ENCODE data around the gene TBC1D16.

TBC1D16 gene

DNA sequence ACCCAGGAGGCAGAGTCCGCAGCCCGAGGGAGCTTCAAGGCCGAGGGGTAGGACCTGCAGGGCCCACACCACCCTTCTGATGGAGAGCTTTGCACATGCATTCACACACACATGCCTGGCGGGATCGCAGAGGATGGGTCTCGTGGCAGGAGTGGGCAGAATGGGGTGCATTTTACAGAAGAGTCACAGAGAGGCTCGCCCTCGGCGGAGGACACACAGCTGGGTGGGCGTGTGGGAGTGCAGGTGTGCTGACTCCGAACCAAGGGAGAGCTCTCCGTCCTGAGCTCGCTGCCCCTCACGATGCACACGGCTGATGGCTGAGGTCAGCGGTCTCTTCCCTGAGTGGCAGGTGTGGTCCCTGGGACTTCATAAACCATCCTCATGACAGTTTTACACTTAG lies 99.6 kb downstream of the TBC1D16 start:
- no peak for DNase-seq

DNA sequence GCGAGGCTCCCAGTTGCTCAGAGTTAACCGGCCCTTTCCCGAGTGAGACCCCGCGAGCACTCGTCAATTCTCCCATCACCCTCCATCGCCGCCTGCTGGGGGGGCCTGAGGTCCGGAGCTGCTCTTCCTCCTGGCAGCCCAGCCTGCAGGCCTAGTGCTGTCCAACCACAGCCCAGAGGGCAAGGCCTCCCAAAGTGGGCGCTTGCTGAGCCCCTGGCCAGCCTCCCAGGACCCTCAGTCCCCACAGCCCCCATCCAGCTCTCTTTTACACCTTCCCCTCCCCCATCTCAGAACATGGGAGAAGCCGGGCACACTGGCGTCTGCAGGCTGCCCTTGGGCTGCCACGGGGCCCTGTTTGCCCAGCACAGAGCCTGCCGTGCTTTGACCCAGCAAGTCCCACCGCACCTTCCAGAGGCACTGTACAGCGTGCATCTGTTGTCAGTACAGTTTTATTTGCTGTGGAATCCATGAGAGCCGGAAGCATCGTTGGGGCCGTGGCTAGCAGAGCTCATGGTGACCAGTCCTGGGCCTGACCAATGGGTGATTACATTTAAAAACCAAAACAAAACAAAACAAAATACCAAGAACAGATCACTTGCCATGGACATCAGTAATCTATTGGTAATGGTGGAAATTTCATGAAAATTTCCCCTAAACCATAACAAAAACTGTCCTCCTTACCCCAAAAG lies 100.3 kb downstream of the TBC1D16 start:
- no peak for DNase-seq

DNA sequence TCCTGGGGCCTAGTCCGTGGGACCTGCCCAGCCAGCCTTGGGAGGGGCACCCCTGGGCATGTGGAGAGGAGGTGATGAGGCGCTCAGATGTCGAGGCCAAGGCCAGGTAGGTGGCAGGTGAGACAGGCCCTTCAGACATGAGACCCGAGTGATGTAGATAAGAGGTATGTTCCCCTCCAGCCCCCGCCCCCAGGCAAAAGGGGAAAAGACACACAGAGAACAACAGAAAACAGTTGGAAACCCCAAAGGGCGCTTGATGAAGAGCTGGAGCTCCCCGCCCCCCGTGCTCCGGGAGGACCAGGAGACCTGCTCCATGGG lies 101.1 kb downstream of the TBC1D16 start:
- no peak for DNase-seq

DNA sequence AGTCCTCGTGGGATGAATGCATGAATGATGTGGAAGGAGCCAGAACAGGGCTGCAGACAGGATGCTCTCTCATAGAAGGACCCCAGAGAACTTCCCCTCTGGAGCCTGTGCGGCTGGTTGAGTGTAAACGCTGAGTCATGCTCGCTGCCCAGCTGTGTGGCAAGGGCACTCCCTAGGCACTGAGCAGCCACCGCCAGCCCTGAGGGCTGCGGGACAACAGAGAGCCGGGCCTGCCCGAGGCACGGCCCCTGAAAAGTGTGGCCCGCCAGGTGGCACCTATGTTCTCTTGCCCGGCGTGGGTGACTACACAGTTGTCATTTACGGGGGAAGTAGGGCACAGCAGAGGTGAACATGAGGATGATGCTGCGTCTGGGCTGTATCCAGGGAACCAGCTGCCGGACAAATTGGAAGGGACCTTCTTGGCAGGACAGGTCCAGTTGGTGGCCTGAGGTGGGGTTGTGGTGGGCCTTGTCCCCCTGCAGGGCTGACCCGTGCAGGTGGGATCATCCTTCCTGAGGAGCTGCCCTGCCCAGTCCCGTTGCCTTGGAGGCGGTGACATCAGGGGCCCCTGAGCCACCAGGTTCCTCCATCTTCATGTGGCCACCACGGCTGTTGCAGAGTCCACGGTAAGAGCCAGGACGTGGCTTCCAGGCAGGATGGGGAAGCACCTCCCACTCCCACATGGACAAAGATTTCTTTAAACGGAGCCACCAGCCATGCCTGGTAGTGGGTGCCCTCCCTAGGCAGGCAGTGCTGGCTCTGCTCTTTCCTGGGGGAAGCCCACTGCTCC lies 101.6 kb downstream of the TBC1D16 start:
- DNase-seq, result peak; percentile 81

DNA sequence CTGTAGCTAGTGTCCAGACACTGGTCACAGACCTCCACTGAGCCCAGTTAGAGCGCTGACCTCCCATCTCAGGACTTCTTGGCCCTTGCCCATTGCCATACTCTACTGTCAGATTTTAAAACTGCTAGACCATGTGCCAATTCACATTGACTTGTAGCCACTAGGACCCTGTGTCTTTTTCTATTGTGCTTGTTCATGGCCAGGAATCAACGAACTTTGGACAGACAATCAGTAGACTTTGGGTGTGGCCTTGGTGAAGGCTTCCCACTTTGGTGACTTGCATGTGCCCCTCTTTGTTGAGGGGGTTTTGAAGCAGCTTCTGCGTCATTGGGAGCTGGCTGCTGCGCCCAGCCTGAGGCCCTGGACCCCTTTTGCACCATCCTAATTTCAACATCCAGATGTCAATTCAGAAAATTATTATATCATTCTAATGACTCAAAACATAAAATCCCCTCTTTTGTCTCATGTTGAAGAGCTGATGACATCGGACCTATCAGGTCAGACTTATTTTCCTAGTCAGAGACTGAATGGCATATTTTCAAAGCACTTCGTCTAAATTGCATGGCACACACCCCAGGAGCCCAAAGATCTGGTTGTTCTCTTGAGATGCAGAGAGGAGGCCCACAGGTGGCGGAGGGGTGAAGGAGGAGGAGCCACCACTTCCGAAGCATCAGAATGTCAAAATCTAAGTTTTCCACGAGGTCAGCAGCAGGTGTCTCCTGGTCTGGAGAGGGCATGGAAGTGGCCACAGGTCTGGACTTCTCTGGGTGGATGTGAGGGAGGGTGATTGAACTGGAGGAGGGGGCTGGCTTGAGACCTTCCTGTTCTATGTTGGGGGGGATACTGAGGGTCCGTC lies 103.0 kb downstream of the TBC1D16 start:
- DNase-seq, result peak; percentile 25

DNA sequence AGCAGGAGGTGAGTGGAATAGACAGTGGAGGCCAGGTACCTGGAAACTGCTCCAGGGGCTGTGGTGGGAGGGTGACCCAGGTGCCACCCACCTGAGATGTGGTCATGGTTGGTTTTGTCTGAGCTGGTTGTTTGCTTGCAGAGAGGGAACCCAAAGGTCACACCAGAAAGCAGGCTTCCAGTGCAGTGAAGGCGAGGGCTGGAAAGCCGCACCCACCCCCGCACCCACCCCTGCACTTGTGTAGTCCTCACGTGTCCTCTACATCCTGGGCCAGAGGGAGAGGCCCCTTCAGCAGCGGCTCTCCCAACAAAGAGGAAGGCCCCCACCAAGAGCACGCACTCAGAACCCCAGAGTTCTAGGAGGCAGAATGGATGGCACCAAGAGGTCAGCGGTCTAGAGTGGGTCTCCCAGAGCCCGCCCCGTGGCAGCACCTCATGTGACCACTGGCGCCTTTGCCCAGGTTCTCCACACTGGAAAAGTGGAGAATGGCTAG lies 103.8 kb downstream of the TBC1D16 start:
- no peak for DNase-seq

DNA sequence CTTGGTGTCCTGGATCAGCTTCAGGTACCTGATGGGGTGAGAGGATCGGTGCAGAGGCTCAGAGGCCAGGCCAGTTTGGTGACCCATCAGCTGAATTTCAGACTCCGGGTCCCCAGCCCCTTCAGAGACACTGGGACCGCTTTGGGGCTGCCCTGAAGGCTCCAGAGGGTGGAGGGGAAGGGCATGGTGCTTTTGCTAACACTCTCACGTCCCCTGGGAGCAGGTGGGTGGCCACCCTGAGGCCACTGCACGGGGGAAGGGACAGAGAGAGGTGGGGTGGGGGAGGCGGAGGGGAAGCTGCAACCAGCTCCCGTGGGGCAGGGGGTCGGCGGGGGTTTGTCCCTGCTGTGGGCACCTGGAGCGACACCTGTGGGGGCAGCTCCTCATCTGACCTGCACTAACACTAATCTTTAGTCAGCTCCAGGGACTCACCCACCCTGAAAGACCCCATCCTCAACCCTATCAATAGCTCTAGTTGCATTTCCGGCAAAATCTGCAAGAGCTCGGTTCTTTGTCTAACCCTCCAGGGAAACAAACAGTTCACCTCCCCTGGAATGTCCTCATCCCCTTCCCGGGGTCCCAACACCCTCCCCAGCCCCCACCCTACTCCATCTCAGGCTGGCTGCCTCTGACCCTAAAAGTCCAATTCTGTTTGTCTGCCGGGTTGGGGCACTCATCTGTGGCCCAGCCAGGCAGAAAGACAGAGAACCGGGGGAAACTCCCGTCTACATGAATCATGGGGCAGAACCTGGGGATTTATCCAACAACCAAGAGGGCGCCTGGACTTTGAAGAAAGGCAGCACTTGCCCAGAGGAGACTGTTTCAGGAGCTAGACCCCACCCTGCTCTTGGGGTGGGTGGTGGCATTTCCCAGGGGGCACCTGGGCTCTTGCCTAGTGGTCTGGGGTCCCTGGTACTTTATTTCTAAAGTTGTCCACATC lies 104.5 kb downstream of the TBC1D16 start:
- DNase-seq, result no peak

DNA sequence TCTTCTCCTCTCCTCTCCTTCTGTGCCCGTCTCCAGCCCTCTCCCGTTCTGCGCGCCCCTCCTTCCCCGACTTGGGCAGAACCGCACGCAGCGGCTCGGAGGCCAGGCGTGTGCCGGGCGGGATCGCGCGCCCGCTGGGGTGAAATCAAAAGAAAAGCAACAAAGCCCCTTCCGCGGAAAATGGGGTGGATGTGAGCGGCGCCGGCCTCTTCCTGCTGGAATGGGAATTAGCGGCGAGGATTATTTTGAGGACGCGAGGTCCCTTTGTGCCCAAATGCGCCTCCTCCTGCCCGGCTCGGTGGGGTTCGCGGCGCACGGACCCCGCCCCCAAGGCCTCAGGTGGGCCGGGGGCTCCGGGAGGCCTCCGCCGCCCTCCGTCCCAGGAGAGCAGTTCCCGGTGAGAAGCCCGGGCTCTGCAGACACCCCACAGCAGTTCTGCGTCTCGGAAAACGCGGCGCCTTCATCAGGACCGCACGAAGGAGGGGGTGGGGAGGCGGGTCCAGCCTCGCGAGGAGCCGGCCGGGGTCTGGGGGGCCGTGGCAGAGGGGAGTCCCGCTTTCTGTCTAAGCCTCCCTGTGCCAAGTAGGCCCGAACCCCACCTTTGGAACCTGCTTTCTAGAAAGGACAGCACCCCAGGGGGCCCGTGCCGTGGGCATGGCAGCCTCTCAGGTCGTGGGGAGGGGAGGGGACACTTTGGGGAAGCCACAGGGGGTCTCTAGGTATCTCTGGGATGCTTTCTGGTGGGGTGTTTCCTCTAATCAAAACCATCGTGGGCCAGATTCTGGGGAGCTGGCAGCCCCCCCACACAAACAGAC lies 105.4 kb downstream of the TBC1D16 start:
- DNase-seq, result no peak

DNA sequence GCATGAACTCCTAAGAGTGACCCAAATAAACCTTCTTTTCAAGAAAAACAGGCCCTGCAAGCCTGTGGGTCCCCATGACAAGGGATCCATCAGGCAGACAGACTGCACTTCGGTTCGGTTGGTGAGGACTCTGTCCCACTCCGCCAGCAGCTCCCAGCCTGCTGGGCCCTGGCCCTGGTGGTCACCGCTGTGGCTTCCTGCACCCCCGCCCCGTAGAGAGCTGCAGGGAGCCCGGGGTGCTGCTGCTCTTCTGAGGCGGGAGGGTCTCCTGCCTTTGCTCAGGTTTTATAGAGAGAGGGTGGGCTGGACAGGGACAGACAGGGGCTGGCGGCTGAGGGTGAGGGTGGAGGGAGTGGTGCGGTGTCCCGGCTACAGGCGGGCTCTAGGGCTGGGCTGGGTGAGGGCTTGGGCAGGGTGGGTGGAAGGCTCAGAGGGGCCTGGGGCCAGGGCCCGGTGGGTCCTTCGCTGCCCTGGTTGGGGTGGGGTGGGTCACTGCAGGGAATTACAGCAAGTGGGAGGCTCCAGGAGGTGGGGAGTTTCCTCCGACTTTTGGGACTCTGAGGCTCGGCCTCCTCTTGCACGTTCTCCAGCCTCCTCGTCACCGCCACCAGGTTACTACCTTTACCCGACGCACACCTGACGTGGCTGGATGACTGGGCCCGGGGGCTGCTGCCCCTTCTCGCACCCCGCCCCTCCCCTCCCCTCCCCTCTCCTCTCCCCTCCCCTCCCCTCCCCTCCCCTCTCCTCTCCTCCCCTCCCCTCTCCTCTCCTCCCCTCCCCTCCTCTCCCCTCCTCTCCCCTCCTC lies 106.2 kb downstream of the TBC1D16 start:
- DNase-seq, result no peak

DNA sequence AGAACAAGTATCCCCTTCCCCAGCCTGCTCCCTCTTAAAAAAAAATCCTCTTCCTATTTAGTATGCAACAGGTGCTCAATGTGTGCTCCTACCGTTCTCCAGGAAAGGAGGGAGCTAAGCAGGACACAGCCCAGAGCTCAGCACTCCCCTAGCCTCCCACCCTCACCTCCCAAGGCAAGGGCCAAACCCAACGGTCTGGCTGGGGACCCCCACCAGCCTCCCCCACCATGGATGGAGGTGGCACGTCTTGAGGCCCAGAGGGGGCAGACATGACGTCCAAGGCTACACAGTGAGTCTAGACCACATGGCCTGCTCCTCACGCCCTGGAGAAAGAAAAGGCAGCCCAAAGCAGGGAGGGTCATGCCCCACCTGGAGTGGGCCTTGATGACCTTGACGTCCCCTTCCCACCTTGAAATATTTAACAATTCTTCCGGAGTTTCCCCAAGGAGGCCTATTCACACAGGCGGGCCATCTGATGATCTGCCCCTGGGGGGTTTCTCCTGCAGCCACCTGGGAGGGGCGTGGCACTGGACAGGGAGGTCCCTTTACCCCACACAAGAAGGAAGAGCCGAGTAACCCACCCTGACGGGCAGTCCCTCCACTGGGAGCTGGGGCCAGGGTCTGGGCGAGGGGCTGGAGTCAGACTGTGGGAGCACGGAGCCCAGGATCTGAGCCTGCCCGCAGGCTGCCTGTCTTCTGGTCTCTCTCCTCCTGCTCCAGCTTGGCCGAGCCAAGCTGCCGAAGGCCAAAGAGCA lies 107.0 kb downstream of the TBC1D16 start:
- DNase-seq, result no peak

DNA sequence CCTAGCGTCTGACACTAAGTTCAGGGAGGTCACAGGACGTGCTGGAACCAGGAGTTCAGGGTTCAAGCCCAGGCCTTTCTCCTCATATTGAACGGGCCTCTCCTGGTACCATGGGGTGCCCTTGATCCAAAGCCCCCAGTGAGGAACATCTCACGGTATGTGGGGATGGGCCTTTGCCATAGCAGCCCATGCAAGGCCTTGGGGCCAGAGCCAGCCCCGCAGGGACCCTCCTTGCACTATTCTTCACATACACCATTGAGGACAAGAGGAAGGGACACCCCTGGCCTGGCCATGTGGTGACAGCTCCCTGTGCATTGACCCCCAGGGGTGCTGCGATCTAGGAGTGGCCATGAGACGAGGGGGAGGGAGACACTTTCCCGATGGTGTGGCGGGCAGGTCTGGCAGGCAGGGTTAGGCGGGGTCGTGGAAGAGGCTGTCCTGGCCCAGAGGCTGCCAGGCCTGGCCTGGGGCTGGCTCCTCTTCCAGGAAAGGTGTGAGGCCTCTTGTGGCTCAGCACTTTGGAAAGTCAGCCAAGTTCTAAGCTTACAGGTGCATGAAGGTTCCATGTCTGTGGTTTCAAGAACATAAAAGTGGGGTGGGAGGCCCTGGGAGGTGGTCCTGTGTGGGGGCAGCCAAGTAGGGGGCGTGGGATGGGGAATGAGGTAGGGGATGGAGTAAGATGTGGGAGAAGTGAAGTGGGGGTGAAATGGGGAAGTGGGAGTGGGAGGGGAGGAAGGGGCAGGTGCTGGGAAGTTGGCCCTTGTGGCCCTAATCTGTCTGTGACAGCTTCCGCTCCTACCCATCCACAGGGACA lies 107.8 kb downstream of the TBC1D16 start:
- peak; percentile 52 for DNase-seq

DNA sequence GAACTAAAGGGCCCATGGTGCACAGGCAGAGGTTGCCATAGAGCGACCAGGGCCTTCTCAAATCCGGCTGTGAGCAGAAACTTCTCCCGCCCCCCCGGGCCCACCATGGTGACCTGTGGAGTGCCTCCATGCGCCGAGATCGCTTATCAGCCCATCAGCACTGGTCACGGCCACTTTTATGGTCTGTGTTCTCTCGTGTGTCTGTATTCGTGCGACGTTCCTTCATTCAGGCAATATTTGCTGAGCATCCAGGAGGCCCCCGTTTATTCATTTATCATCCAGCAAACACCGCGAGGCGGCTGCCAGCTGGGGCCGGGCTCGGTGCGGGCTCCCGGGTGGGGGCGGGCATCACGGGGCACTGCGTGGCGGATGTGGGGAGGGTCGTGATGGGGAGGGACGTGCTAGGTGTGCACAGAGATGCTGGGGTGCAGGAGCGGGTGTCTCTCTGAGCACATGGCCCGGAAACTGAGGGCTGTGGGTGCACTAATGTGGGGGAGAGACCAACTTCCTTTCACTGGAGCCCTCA lies 108.5 kb downstream of the TBC1D16 start:
- DNase-seq, result no peak

DNA sequence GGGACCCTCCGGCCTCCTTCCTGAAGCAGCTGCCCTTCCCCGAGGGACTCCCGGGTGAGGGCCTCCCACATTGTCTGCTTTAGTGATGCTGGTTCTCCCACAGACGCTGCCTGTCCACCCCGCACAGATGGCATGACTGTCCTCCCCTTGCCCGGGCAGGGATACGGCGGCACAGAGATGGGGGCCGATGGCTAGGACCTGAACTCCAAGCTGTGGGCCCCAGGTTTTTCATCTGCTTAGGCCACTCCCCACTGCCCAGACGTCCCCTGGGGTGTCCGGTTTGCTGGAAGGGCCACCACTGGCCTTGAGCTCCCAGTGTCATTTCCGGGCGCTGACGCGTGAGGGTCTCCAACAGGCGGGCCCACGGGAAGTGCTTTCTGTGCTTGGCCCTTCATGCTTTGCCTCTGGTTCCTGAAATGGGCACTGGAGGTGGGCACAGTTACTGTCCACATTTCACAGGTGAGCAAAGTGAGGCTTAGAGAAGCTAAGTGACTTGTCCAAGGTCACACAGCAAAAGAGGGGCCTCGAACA lies 109.0 kb downstream of the TBC1D16 start:
- no peak for DNase-seq

DNA sequence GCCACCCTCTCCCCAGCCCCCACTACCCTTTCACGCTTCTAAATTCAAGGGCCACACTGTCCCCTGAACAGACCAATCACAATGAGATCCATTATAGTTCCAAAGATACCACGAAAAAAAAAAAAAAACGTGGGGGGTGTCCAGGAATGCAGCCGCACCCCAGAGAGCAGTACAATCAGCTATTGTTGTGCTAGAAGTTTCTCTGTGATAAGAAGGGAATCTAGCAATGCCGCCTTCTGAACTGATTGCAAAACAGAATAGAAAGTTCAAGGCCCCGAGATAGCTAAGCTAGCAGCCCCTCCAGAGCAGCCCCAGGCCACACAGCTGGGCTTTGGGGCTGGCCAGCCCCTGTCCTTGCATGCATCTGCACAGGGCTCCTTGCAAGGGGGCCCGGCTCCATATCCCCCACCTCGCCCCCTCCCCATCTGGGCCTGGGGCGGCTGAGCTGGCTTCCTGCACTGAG lies 109.5 kb downstream of the TBC1D16 start:
- DNase-seq, result no peak

DNA sequence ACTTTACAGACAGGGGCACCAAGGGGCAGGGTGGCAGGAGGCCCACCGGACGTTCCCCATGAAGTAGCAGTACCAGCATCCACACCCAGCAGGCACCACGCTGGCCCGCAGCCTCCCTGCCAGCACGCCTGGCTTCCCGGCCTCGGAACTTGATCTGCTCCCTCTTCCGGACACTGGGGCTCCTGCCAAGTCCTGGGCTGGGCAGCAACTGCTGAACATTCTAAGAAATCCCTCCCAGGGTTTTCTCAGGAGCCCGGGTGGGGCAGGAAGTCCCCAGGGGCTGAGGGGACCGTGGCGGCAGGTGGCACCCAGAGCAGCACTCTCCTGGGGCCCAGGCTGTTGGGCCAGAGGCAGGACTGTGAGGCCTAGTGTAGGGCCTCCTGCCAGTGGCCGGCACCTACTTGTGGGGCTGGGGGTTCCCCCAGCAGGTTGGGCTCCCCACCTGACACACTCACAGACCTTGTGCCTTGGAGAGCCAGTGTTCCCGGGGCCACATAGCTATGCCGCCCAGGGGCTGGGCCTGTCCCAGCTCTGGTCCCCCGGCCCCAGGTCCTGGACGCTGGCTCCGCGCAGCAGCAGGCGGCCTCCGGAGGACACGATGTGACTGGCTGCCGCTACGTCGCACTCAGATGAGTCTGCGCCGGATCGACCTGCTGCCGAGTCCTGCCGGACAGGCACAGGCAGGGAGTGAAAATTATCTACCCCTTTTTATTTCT lies 110.3 kb downstream of the TBC1D16 start:
- no peak for DNase-seq

DNA sequence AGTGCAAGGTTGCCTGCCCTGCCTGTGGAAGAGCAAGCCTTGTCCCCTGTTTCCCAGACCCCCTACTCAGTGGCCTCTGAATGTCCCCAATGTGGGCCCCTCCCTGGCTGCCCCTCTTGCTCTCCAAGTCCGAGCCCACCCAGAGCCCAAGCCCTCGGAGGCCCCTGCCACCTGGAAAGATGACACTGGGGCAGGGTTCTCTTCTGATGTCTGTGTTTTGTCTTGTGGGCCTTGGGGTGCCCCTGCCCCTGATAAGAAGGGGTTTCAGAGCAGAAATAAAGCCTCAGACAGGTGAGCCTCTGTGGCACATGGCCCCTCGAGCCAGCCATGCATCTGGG lies 111.1 kb downstream of the TBC1D16 start:
- no peak for DNase-seq

DNA sequence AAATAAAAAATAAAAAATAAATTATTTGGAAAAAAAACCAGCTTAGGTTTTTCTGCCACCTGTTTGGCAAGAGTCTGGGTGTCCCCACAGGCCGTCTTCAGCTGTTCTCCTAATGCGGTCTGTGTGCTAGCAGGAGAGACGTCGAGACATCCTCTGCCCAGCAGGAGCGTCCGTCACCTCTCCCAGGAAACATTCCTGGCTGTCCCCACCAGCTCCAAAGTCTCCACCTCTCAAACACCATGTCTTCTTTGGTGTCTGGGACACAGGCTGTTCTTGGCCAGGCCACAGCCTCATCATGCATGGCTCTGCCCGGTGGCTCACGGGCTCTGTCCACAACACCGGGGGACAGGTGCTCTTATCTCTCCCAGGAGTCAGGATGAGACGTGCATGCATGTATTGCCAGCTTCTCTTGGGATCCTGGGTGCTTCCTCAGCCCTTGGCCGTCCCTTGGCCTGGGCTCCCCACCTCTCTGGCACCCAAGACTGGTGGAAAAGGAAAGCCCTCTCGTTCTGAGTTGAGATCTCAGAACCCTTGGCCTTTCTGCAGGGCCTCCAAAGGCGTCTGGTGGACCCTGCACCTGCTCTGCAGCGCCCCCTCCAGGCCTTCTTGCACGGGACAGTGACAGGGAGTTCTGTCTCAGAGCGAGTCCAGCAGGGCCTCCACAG lies 111.6 kb downstream of the TBC1D16 start:
- peak; percentile 70 for DNase-seq

Data from RPMI8226 (cell line).